ENCODE data around the gene SSU72.
A peak's percentile ranks its signal among the peaks of the same experiment; 100 is the strongest.
"Not testable (repeated sequence)": the region's sequence is repeated elsewhere in the genome, so short reads cannot be mapped to it uniquely, and the experiment has no call there.

The SSU72 gene

GRCh38 chr1:1509465-1509850 lies 65.2 kb downstream of the SSU72 start:
- DNase-seq (ENCODE audit: low read depth in 2 of 2, low spot score in 1 of 2): not testable (repeated sequence)

GRCh38 chr1:1508775-1509464 lies 65.7 kb downstream of the SSU72 start:
- not testable (repeated sequence) for DNase-seq (ENCODE audit: low read depth in 2 of 2, low spot score in 1 of 2)

GRCh38 chr1:1507305-1507704 lies 67.4 kb downstream of the SSU72 start:
- DNase-seq (ENCODE audit: low read depth in 2 of 2, low spot score in 1 of 2): no peak

GRCh38 chr1:1505801-1506200 lies 68.9 kb downstream of the SSU72 start:
- DNase-seq (ENCODE audit: low read depth in 2 of 2, low spot score in 1 of 2): not testable (repeated sequence)

- not testable (repeated sequence) for DNase-seq (ENCODE audit: low read depth in 2 of 2, low spot score in 1 of 2)
These were observed 69.3 kb downstream of the SSU72 start for GRCh38 chr1:1505366-1505798.

GRCh38 chr1:1504777-1505365 lies 69.8 kb downstream of the SSU72 start:
- DNase-seq (ENCODE audit: low read depth in 2 of 2, low spot score in 1 of 2): peak; percentile 24 to 32

- DNase-seq (ENCODE audit: low read depth in 2 of 2, low spot score in 1 of 2): not testable (repeated sequence)
These were observed 79.1 kb downstream of the SSU72 start for GRCh38 chr1:1495461-1495975.

- DNase-seq (ENCODE audit: low read depth in 2 of 2, low spot score in 1 of 2): not testable (repeated sequence)
These were observed 80.4 kb downstream of the SSU72 start for GRCh38 chr1:1494311-1494710.

Data from stimulated activated CD8-positive, alpha-beta memory T cell treated with anti-CD3 and anti-CD28 coated beads, Interleukin-4, amount 100 ng/mL, for 4 hours (primary cell).